Measurements from ENCODE around the gene SLC8A1. TPM values are rescaled to one million over a fixed set of nuclear protein-coding genes. Genes with fewer than 3 reads are reported as not detected.

The SLC8A1 gene
- total RNA-seq, 1 experiment from 2014 or later: 1.7 TPM

- DNase-seq: no peak
- H3K4me1 Mint-ChIP-seq: no peaks in the 10 kb centered on the region
- no peak overlapping the region for H2BK12ac ChIP-seq (ENCODE audit: insufficient read length, low read depth, low read length)
- no peaks in the 10 kb centered on the region for H3K79me2 ChIP-seq (ENCODE audit: insufficient read depth, low read length)
- no peak overlapping the region for H4K91ac ChIP-seq (ENCODE audit: insufficient read length, low read depth, low read length)
- H3K27me3 ChIP-seq (ENCODE audit: insufficient read depth, low read length): no peaks in the 10 kb centered on the region
- no peak for TF ChIP-seq CTCF (conservative IDR thresholded peaks at IDR 0.05)
- H3T11ph ChIP-seq (ENCODE audit: low read length): no peak overlapping the region
- H3K56ac ChIP-seq (ENCODE audit: insufficient read length, low read depth, low read length): no peak overlapping the region
- H3K9me3 ChIP-seq (ENCODE audit: control insufficient read depth, low read depth, low read length): no peaks in the 10 kb centered on the region
- WGBS (ENCODE audit: extremely low coverage, insufficient read length, low lambda C conversion rate): no CpG with 5 or more reads among the region's 3 CpGs
- no peaks in the 10 kb centered on the region for H3K27me3 Mint-ChIP-seq (ENCODE audit: low read depth)
- no peak overlapping the region for H3K27ac ChIP-seq (ENCODE audit: insufficient read length, low read depth, low read length)
- H2BK20ac ChIP-seq (ENCODE audit: low read depth, low read length, poor library complexity, severe bottlenecking): no peak overlapping the region
- H3K4me2 ChIP-seq (ENCODE audit: insufficient read depth, insufficient read length, low read length): no peak overlapping the region
- H3K9me3 Mint-ChIP-seq: no peaks in the 10 kb centered on the region
- no peak overlapping the region for H2AFZ ChIP-seq (ENCODE audit: low read length)
- H3K79me1 ChIP-seq (ENCODE audit: insufficient read depth, low read depth, low read length, poor library complexity, severe bottlenecking): no peaks in the 10 kb centered on the region
- H3K18ac ChIP-seq (ENCODE audit: insufficient read length, low read depth, low read length): no peak overlapping the region
- H2AK5ac ChIP-seq (ENCODE audit: insufficient read length, low read length): no peak overlapping the region
- no peak overlapping the region for H4K8ac ChIP-seq (replicated peaks; ENCODE audit: insufficient read length, low read depth, low read length)
- no peak overlapping the region for H2BK5ac ChIP-seq (ENCODE audit: insufficient read length, low read length)
- H3K36me3 Mint-ChIP-seq (ENCODE audit: insufficient read depth in 1 of 3, low read depth in 3 of 3): no peaks in the 10 kb centered on the region; a peak in 1 of 7 replicates
- no peaks in the 10 kb centered on the region for H4K20me1 ChIP-seq (ENCODE audit: control insufficient read depth, insufficient read depth, insufficient read length)
- H2BK15ac ChIP-seq (ENCODE audit: low read depth, low read length): no peak overlapping the region
- no peak overlapping the region for H3K14ac ChIP-seq (ENCODE audit: insufficient read depth, low read length)
- no peak overlapping the region for H3K4me3 Mint-ChIP-seq
- H2BK120ac ChIP-seq (ENCODE audit: low read depth, low read length, poor library complexity, severe bottlenecking): no peak overlapping the region
- no peak overlapping the region for H3K23ac ChIP-seq (ENCODE audit: insufficient read length, low read depth, low read length)
- no peak overlapping the region for H3K4ac ChIP-seq (ENCODE audit: low read depth, low read length)
- H3K27ac Mint-ChIP-seq: no peak overlapping the region
- no peaks in the 10 kb centered on the region for H3K23me2 ChIP-seq (ENCODE audit: insufficient read length, low read depth, low read length, poor library complexity, severe bottlenecking)
- H3K9ac ChIP-seq (ENCODE audit: extremely low read depth, insufficient read length, low read length): no peak overlapping the region
- no peaks in the 10 kb centered on the region for H3K4me1 ChIP-seq (ENCODE audit: insufficient read depth, low read length)
- H4K5ac ChIP-seq (ENCODE audit: insufficient read length, low read depth, low read length): no peak overlapping the region
These were observed 14.5 kb upstream of the SLC8A1 start for GRCh38 chr2:40466332-40466906.

All from H9 (cell line).